ENCODE measurements around the gene TRAF6.
"Not testable (repeated sequence)": the region's sequence is repeated elsewhere in the genome, so short reads cannot be mapped to it uniquely, and the experiment has no call there.

Gene TRAF6

GRCh38 chr11:36509694-36510593, at the start of gene TRAF6:
Gene TRAF6, minus strand, starts transcription at chr11:36510272. Its CDS starts 8,757 bp downstream, at chr11:36501515.
- H3K9ac ChIP-seq (ENCODE audit: low read length): peak within 1 kb of the TSS; percentile 95
- H3K9me3 ChIP-seq (ENCODE audit: control insufficient read depth, low read length): peaks cover 9% of the 10 kb centered on the region
- peak; percentile 96 for DNase-seq (ENCODE audit: low read depth)
- peaks cover 1% of the 10 kb centered on the region for H3K36me3 ChIP-seq (ENCODE audit: control insufficient read depth, insufficient read depth, low read length, severe bottlenecking)
- peaks cover 9% of the 10 kb centered on the region for H3K4me1 ChIP-seq (ENCODE audit: control insufficient read depth, insufficient read depth, low read length)
- peak within 1 kb of the TSS; percentile 97 for H3K4me3 ChIP-seq (ENCODE audit: low read length)
- H3K27me3 ChIP-seq (replicated peaks; ENCODE audit: control insufficient read depth, insufficient read depth, low read length): no peaks in the 10 kb centered on the region

GRCh38 chr11:36558571-36559413, 48.7 kb upstream of the TRAF6 start:
- Histone ChIP-seq H3K36me3 (ENCODE audit: control insufficient read depth, insufficient read depth, low read length, severe bottlenecking) (no peaks in the 10 kb centered on the region), H3K4me3 (ENCODE audit: low read length) (no peak overlapping the region), H3K4me1 (ENCODE audit: control insufficient read depth, insufficient read depth, low read length) (no peaks in the 10 kb centered on the region), H3K9me3 (ENCODE audit: control insufficient read depth, low read length) (peaks cover 5% of the 10 kb centered on the region), H3K27me3 (replicated peaks; ENCODE audit: control insufficient read depth, insufficient read depth, low read length) (peaks cover 12% of the 10 kb centered on the region), H3K9ac (ENCODE audit: low read length) (no peak overlapping the region)
- DNase-seq (ENCODE audit: low read depth): no peak

- DNase-seq (ENCODE audit: low read depth): no peak
- H3K4me3 ChIP-seq (ENCODE audit: low read length): no peak overlapping the region
- H3K27me3 ChIP-seq (replicated peaks; ENCODE audit: control insufficient read depth, insufficient read depth, low read length): peaks cover 12% of the 10 kb centered on the region
- H3K9ac ChIP-seq (ENCODE audit: low read length): no peak overlapping the region
- no peaks in the 10 kb centered on the region for H3K36me3 ChIP-seq (ENCODE audit: control insufficient read depth, insufficient read depth, low read length, severe bottlenecking)
- H3K4me1 ChIP-seq (ENCODE audit: control insufficient read depth, insufficient read depth, low read length): no peaks in the 10 kb centered on the region
- H3K9me3 ChIP-seq (ENCODE audit: control insufficient read depth, low read length): peaks cover 5% of the 10 kb centered on the region
These were observed 47.9 kb upstream of the TRAF6 start for GRCh38 chr11:36557991-36558390.

- not testable (repeated sequence) for DNase-seq (ENCODE audit: low read depth); H3K4me1 ChIP-seq (ENCODE audit: control insufficient read depth, insufficient read depth, low read length); H3K4me3 ChIP-seq (ENCODE audit: low read length); H3K36me3 ChIP-seq (ENCODE audit: control insufficient read depth, insufficient read depth, low read length, severe bottlenecking); H3K9me3 ChIP-seq (ENCODE audit: control insufficient read depth, low read length); H3K9ac ChIP-seq (ENCODE audit: low read length); H3K27me3 ChIP-seq (replicated peaks; ENCODE audit: control insufficient read depth, insufficient read depth, low read length)
These were observed 47.3 kb upstream of the TRAF6 start for GRCh38 chr11:36557390-36557789.

GRCh38 chr11:36550385-36551115, 40.5 kb upstream of the TRAF6 start:
- no peak for DNase-seq (ENCODE audit: low read depth)
- Histone ChIP-seq H3K4me3 (ENCODE audit: low read length) (no peak overlapping the region), H3K9ac (ENCODE audit: low read length) (no peak overlapping the region), H3K4me1 (ENCODE audit: control insufficient read depth, insufficient read depth, low read length) (no peaks in the 10 kb centered on the region), H3K9me3 (ENCODE audit: control insufficient read depth, low read length) (no peaks in the 10 kb centered on the region), H3K36me3 (ENCODE audit: control insufficient read depth, insufficient read depth, low read length, severe bottlenecking) (no peaks in the 10 kb centered on the region), H3K27me3 (replicated peaks; ENCODE audit: control insufficient read depth, insufficient read depth, low read length) (no peaks in the 10 kb centered on the region)

GRCh38 chr11:36540998-36541397, 30.9 kb upstream of the TRAF6 start:
- no peaks in the 10 kb centered on the region for H3K36me3 ChIP-seq (ENCODE audit: control insufficient read depth, insufficient read depth, low read length, severe bottlenecking)
- peaks cover 20% of the 10 kb centered on the region for H3K27me3 ChIP-seq (replicated peaks; ENCODE audit: control insufficient read depth, insufficient read depth, low read length)
- H3K4me1 ChIP-seq (ENCODE audit: control insufficient read depth, insufficient read depth, low read length): no peaks in the 10 kb centered on the region
- H3K9ac ChIP-seq (ENCODE audit: low read length): no peak overlapping the region
- H3K4me3 ChIP-seq (ENCODE audit: low read length): no peak overlapping the region
- peak; percentile 35 for DNase-seq (ENCODE audit: low read depth)
- H3K9me3 ChIP-seq (ENCODE audit: control insufficient read depth, low read length): no peaks in the 10 kb centered on the region

- no peak overlapping the region for H3K4me3 ChIP-seq (ENCODE audit: low read length)
- DNase-seq (ENCODE audit: low read depth): no peak
- H3K4me1 ChIP-seq (ENCODE audit: control insufficient read depth, insufficient read depth, low read length): peaks cover 4% of the 10 kb centered on the region
- no peaks in the 10 kb centered on the region for H3K36me3 ChIP-seq (ENCODE audit: control insufficient read depth, insufficient read depth, low read length, severe bottlenecking)
- no peak overlapping the region for H3K9ac ChIP-seq (ENCODE audit: low read length)
- no peaks in the 10 kb centered on the region for H3K9me3 ChIP-seq (ENCODE audit: control insufficient read depth, low read length)
- H3K27me3 ChIP-seq (replicated peaks; ENCODE audit: control insufficient read depth, insufficient read depth, low read length): no peaks in the 10 kb centered on the region
These were observed 24.3 kb upstream of the TRAF6 start for GRCh38 chr11:36534276-36534840.

- Histone ChIP-seq H3K36me3 (ENCODE audit: control insufficient read depth, insufficient read depth, low read length, severe bottlenecking) (no peaks in the 10 kb centered on the region), H3K4me1 (ENCODE audit: control insufficient read depth, insufficient read depth, low read length) (peaks cover 4% of the 10 kb centered on the region), H3K9me3 (ENCODE audit: control insufficient read depth, low read length) (no peaks in the 10 kb centered on the region), H3K9ac (ENCODE audit: low read length) (no peak overlapping the region), H3K4me3 (ENCODE audit: low read length) (no peak overlapping the region), H3K27me3 (replicated peaks; ENCODE audit: control insufficient read depth, insufficient read depth, low read length) (no peaks in the 10 kb centered on the region)
- no peak for DNase-seq (ENCODE audit: low read depth)
These were observed 23.0 kb upstream of the TRAF6 start for GRCh38 chr11:36532941-36533601.

GRCh38 chr11:36530840-36531239, 20.8 kb upstream of the TRAF6 start:
- no peak overlapping the region for H3K4me3 ChIP-seq (ENCODE audit: low read length)
- no peaks in the 10 kb centered on the region for H3K9me3 ChIP-seq (ENCODE audit: control insufficient read depth, low read length)
- H3K27me3 ChIP-seq (replicated peaks; ENCODE audit: control insufficient read depth, insufficient read depth, low read length): no peaks in the 10 kb centered on the region
- no peaks in the 10 kb centered on the region for H3K36me3 ChIP-seq (ENCODE audit: control insufficient read depth, insufficient read depth, low read length, severe bottlenecking)
- DNase-seq (ENCODE audit: low read depth): no peak
- no peak overlapping the region for H3K9ac ChIP-seq (ENCODE audit: low read length)
- H3K4me1 ChIP-seq (ENCODE audit: control insufficient read depth, insufficient read depth, low read length): peaks cover 4% of the 10 kb centered on the region

GRCh38 chr11:36513965-36514364, 3.9 kb upstream of the TRAF6 start:
- H3K36me3 ChIP-seq (ENCODE audit: control insufficient read depth, insufficient read depth, low read length, severe bottlenecking): no peaks in the 10 kb centered on the region
- H3K9ac ChIP-seq (ENCODE audit: low read length): no peak overlapping the region
- no peak for DNase-seq (ENCODE audit: low read depth)
- H3K27me3 ChIP-seq (replicated peaks; ENCODE audit: control insufficient read depth, insufficient read depth, low read length): no peaks in the 10 kb centered on the region
- peaks cover 9% of the 10 kb centered on the region for H3K9me3 ChIP-seq (ENCODE audit: control insufficient read depth, low read length)
- H3K4me3 ChIP-seq (ENCODE audit: low read length): no peak overlapping the region
- H3K4me1 ChIP-seq (ENCODE audit: control insufficient read depth, insufficient read depth, low read length): no peaks in the 10 kb centered on the region

All from adipocyte (in vitro differentiated cells).